ENCODE data around the gene ALAS1. TPM values are rescaled to one million over a fixed set of nuclear protein-coding genes. Genes with fewer than 3 reads are reported as not detected.

Gene ALAS1
- total RNA-seq, 1 experiment from 2014 or later = 53.1 TPM

GRCh38 chr3:52218454-52218853 lies 20.5 kb downstream of the ALAS1 start:
- Mint-ChIP-seq H3K27me3 (ENCODE audit: insufficient read depth, unreplicated experiment) (no peaks in the 10 kb centered on the region), H3K4me1 (ENCODE audit: low read depth, unreplicated experiment) (peaks cover 6% of the 10 kb centered on the region), H3K36me3 (ENCODE audit: insufficient read depth, unreplicated experiment) (peaks cover 13% of the 10 kb centered on the region), H3K4me3 (ENCODE audit: unreplicated experiment) (no peak overlapping the region), H3K9me3 (ENCODE audit: unreplicated experiment) (no peaks in the 10 kb centered on the region), H3K27ac (ENCODE audit: unreplicated experiment) (no peak overlapping the region)
- DNase-seq = no peak
- BruUV-seq (replicated peaks) = no TSS peak
- Histone ChIP-seq H3K4me1 (peaks cover 4% of the 10 kb centered on the region; the same call in 1 of the 2 replicates), H3K36me3 (ENCODE audit: control insufficient read depth, insufficient read depth, low read length) (no peaks in the 10 kb centered on the region), H3K4me3 (ENCODE audit: low read depth, low read length) (no peak overlapping the region), H3K9me3 (no peaks in the 10 kb centered on the region), H3K27me3 (replicated peaks; ENCODE audit: control insufficient read depth, insufficient read depth, low read length) (no peaks in the 10 kb centered on the region)
- no peak for TF ChIP-seq CTCF (IDR thresholded peaks at IDR 0.05; ENCODE audit: insufficient read depth in 1 of 2, low read depth in 1 of 2, low read length in 1 of 2, severe bottlenecking in 1 of 2, unreplicated experiment in 1 of 2)
- intact Hi-C loops (cut with micrococcal nuclease; ENCODE audit: unreplicated experiment) = no loop called here
- POLR2A ChIA-PET = no interaction called here
- CTCF ChIA-PET = interaction anchor here (1.3 to 3.2 kb wide), 2 partner anchors 22 to 167 kb away, joined by 3 to 32 read pairs; no protein-coding TSS in a partner anchor

- Mint-ChIP-seq H3K36me3 (ENCODE audit: insufficient read depth, unreplicated experiment) (peaks cover 9% of the 10 kb centered on the region), H3K27ac (ENCODE audit: unreplicated experiment) (no peak overlapping the region), H3K4me3 (ENCODE audit: unreplicated experiment) (no peak overlapping the region), H3K4me1 (ENCODE audit: low read depth, unreplicated experiment) (peaks cover 6% of the 10 kb centered on the region), H3K27me3 (ENCODE audit: insufficient read depth, unreplicated experiment) (no peaks in the 10 kb centered on the region), H3K9me3 (ENCODE audit: unreplicated experiment) (no peaks in the 10 kb centered on the region)
- no peak for TF ChIP-seq CTCF (IDR thresholded peaks at IDR 0.05; ENCODE audit: insufficient read depth in 1 of 2, low read depth in 1 of 2, low read length in 1 of 2, severe bottlenecking in 1 of 2, unreplicated experiment in 1 of 2)
- POLR2A ChIA-PET = no interaction called here
- no peaks in the 10 kb centered on the region for H3K27me3 ChIP-seq (replicated peaks; ENCODE audit: control insufficient read depth, insufficient read depth, low read length)
- CTCF ChIA-PET = interaction anchor here (1.1 to 3.7 kb wide), 6 partner anchors 12 to 183 kb away, joined by 3 to 32 read pairs (median 14); no protein-coding TSS in a partner anchor
- peak in 1 of 2 experiments; percentile 49 for DNase-seq
- no peaks in the 10 kb centered on the region for H3K9me3 ChIP-seq
- H3K36me3 ChIP-seq (ENCODE audit: control insufficient read depth, insufficient read depth, low read length) = no peaks in the 10 kb centered on the region
- peaks cover 4% of the 10 kb centered on the region; the same call in 1 of the 2 replicates for H3K4me1 ChIP-seq
- H3K4me3 ChIP-seq (ENCODE audit: low read depth, low read length) = no peak overlapping the region
- intact Hi-C loops (cut with micrococcal nuclease; ENCODE audit: unreplicated experiment) = no loop called here
- BruUV-seq (replicated peaks) = no TSS peak
These were observed 21.1 kb downstream of the ALAS1 start for GRCh38 chr3:52218937-52219650.

GRCh38 chr3:52220380-52221026 lies 22.5 kb downstream of the ALAS1 start:
- Histone ChIP-seq H3K4me3 (ENCODE audit: low read depth, low read length) (no peak overlapping the region), H3K9me3 (no peaks in the 10 kb centered on the region), H3K27me3 (replicated peaks; ENCODE audit: control insufficient read depth, insufficient read depth, low read length) (no peaks in the 10 kb centered on the region), H3K4me1 (peaks cover 4% of the 10 kb centered on the region; the same call in 1 of the 2 replicates), H3K36me3 (ENCODE audit: control insufficient read depth, insufficient read depth, low read length) (no peaks in the 10 kb centered on the region)
- ChIA-PET POLR2A (interaction anchor here (1.0 kb wide), 1 partner anchor 128 kb away, joined by 3 read pairs; no protein-coding TSS in a partner anchor), CTCF (interaction anchor here (0.6 to 3.7 kb wide), 22 partner anchors 9 to 279 kb away, joined by 3 to 32 read pairs (median 4); partner anchors contain the start of genes DUSP7, POC1A, RPL29 and RRP9)
- Mint-ChIP-seq H3K4me1 (ENCODE audit: low read depth, unreplicated experiment) (peaks cover 6% of the 10 kb centered on the region), H3K9me3 (ENCODE audit: unreplicated experiment) (no peaks in the 10 kb centered on the region), H3K27me3 (ENCODE audit: insufficient read depth, unreplicated experiment) (no peaks in the 10 kb centered on the region), H3K36me3 (ENCODE audit: insufficient read depth, unreplicated experiment) (no peaks in the 10 kb centered on the region), H3K27ac (ENCODE audit: unreplicated experiment) (no peak overlapping the region), H3K4me3 (ENCODE audit: unreplicated experiment) (no peak overlapping the region)
- intact Hi-C loops (cut with micrococcal nuclease; ENCODE audit: unreplicated experiment) = loop anchor here (1.0 kb wide), 1 partner anchor 165 kb away; no protein-coding TSS in a partner anchor
- BruUV-seq (replicated peaks) = no TSS peak
- peak; percentile 84 to 88 for DNase-seq
- peak; percentile 88 to 91 for TF ChIP-seq CTCF (IDR thresholded peaks at IDR 0.05; ENCODE audit: insufficient read depth in 1 of 2, low read depth in 1 of 2, low read length in 1 of 2, severe bottlenecking in 1 of 2, unreplicated experiment in 1 of 2)

Measured in Caco-2 (cell line).